Measurements from ENCODE around the gene ATAD1. TPM values are rescaled to one million over a fixed set of nuclear protein-coding genes. Genes with fewer than 3 reads are reported as not detected.

The ATAD1 gene
- total RNA-seq, 1 experiment from 2014 or later: 26.3 TPM

- ChIA-PET CTCF (no interaction called here), POLR2A (ENCODE audit: unreplicated experiment) (no interaction called here)
- intact Hi-C loops (cut with micrococcal nuclease; ENCODE audit: unreplicated experiment): no loop called here
- H2AFZ ChIP-seq: no peak overlapping the region
- no peaks in the 10 kb centered on the region for H4K20me1 ChIP-seq (ENCODE audit: insufficient read depth)
- no peak for TF ChIP-seq EZH2 (IDR thresholded peaks at IDR 0.05; ENCODE audit: low read depth)
- TF ChIP-seq, protein P1, sequence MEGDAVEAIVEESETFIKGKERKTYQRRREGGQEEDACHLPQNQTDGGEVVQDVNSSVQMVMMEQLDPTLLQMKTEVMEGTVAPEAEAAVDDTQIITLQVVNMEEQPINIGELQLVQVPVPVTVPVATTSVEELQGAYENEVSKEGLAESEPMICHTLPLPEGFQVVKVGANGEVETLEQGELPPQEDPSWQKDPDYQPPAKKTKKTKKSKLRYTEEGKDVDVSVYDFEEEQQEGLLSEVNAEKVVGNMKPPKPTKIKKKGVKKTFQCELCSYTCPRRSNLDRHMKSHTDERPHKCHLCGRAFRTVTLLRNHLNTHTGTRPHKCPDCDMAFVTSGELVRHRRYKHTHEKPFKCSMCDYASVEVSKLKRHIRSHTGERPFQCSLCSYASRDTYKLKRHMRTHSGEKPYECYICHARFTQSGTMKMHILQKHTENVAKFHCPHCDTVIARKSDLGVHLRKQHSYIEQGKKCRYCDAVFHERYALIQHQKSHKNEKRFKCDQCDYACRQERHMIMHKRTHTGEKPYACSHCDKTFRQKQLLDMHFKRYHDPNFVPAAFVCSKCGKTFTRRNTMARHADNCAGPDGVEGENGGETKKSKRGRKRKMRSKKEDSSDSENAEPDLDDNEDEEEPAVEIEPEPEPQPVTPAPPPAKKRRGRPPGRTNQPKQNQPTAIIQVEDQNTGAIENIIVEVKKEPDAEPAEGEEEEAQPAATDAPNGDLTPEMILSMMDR (conservative IDR thresholded peaks at IDR 0.05): no peak
- H3F3A ChIP-seq (ENCODE audit: insufficient read depth, low read depth): no peaks in the 10 kb centered on the region
- no peaks in the 10 kb centered on the region for H3K9me2 ChIP-seq (ENCODE audit: insufficient read depth)
- no peak overlapping the region for H3K27ac ChIP-seq
- no peaks in the 10 kb centered on the region for H3K36me3 ChIP-seq (ENCODE audit: low read depth)
- no peaks in the 10 kb centered on the region for H3K9me3 ChIP-seq (ENCODE audit: insufficient read depth, low read depth)
- H3K79me2 ChIP-seq (ENCODE audit: low read depth): no peaks in the 10 kb centered on the region
- no peaks in the 10 kb centered on the region for H3K4me1 ChIP-seq (replicated peaks; ENCODE audit: insufficient read depth)
- no peak overlapping the region for H3K4me3 ChIP-seq
- no peak overlapping the region for H3K4me2 ChIP-seq
- no peak for DNase-seq
- BruUV-seq (replicated peaks): no TSS peak
- no peaks in the 10 kb centered on the region for H3K27me3 ChIP-seq (ENCODE audit: insufficient read depth, low read depth)
Measured at GRCh38 chr10:87852089-87852488, 34.1 kb upstream of the ATAD1 start.

- no peaks in the 10 kb centered on the region for H3K9me3 ChIP-seq (ENCODE audit: insufficient read depth, low read depth)
- no peak overlapping the region for H3K4me3 ChIP-seq
- H3K9me2 ChIP-seq (ENCODE audit: insufficient read depth): no peaks in the 10 kb centered on the region
- no peaks in the 10 kb centered on the region for H3K27me3 ChIP-seq (ENCODE audit: insufficient read depth, low read depth)
- BruUV-seq (replicated peaks): no TSS peak
- no peak for TF ChIP-seq EZH2 (IDR thresholded peaks at IDR 0.05; ENCODE audit: low read depth)
- TF ChIP-seq, protein P1 (conservative IDR thresholded peaks at IDR 0.05): peak; percentile 46
- no peak overlapping the region for H3K27ac ChIP-seq
- no peaks in the 10 kb centered on the region for H4K20me1 ChIP-seq (ENCODE audit: insufficient read depth)
- DNase-seq: peak in 1 of 2 experiments; percentile 44
- ChIA-PET POLR2A (ENCODE audit: unreplicated experiment) (no interaction called here), CTCF (no interaction called here)
- no peaks in the 10 kb centered on the region for H3F3A ChIP-seq (ENCODE audit: insufficient read depth, low read depth)
- no peak overlapping the region for H2AFZ ChIP-seq
- peaks cover 5% of the 10 kb centered on the region; the same call in 1 of the 2 replicates for H3K4me1 ChIP-seq (replicated peaks; ENCODE audit: insufficient read depth)
- intact Hi-C loops (cut with micrococcal nuclease; ENCODE audit: unreplicated experiment): loop anchor here (1.0 kb wide), 1 partner anchor 703 kb away; no protein-coding TSS in a partner anchor
- no peak overlapping the region for H3K4me2 ChIP-seq
- no peaks in the 10 kb centered on the region for H3K79me2 ChIP-seq (ENCODE audit: low read depth)
- no peaks in the 10 kb centered on the region for H3K36me3 ChIP-seq (ENCODE audit: low read depth)
Measured at GRCh38 chr10:87850742-87851205, 32.7 kb upstream of the ATAD1 start.

DNA sequence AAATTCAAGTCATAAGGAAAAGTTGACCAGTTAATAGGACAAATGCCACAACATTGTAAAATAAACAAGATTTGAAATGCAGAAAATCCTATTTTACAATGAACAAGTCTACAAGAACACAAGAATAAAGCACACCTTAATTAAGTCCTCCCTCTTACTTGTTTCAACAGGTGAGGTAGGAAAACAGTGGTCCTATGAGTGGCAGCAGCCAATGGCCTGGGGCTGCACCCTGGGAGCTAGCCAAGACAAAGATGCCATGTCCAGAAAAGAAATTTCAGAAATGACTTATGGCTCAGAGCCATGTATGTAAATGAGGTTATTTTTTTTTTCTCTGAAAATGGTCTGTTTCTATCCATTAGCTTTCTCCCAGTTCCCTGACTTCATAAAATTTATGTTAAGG is 31.0 kb upstream of the ATAD1 start:
- intact Hi-C loops (cut with micrococcal nuclease; ENCODE audit: unreplicated experiment): no loop called here
- no peak overlapping the region for H3K4me3 ChIP-seq
- H3F3A ChIP-seq (ENCODE audit: insufficient read depth, low read depth): peaks cover 5% of the 10 kb centered on the region; the same call in 1 of the 2 replicates
- H3K4me1 ChIP-seq (replicated peaks; ENCODE audit: insufficient read depth): peaks cover 18% of the 10 kb centered on the region
- no peaks in the 10 kb centered on the region for H3K36me3 ChIP-seq (ENCODE audit: low read depth)
- H4K20me1 ChIP-seq (ENCODE audit: insufficient read depth): no peaks in the 10 kb centered on the region
- POLR2A ChIA-PET (ENCODE audit: unreplicated experiment): no interaction called here
- no peaks in the 10 kb centered on the region for H3K9me3 ChIP-seq (ENCODE audit: insufficient read depth, low read depth)
- H3K27ac ChIP-seq: no peak overlapping the region
- DNase-seq: peak in 1 of 2 experiments; percentile 20
- BruUV-seq (replicated peaks): no TSS peak
- CTCF ChIA-PET: no interaction called here
- H3K4me2 ChIP-seq: no peak overlapping the region
- no peaks in the 10 kb centered on the region for H3K79me2 ChIP-seq (ENCODE audit: low read depth)
- no peak overlapping the region for H2AFZ ChIP-seq
- no peaks in the 10 kb centered on the region for H3K27me3 ChIP-seq (ENCODE audit: insufficient read depth, low read depth)
- no peaks in the 10 kb centered on the region for H3K9me2 ChIP-seq (ENCODE audit: insufficient read depth)
- TF ChIP-seq, protein P1 (conservative IDR thresholded peaks at IDR 0.05): no peak
- TF ChIP-seq EZH2 (IDR thresholded peaks at IDR 0.05; ENCODE audit: low read depth): no peak
